H9 (cell line): ENCODE data around the gene TRIM44. TPM values are rescaled to one million over a fixed set of nuclear protein-coding genes. Genes with fewer than 3 reads are reported as not detected.

Experiments used
- DNase-seq: peaks from one replicate; pipeline ENCODE4 v3.0.0-alpha.2; 2017
- H2AFZ ChIP-seq: one replicate; pipeline ENCODE4 v1.6.1; 2013; ENCODE audit warnings: mild to moderate bottlenecking, low read length, control low read depth, moderate library complexity
- H2AK5ac ChIP-seq: 2 replicates; pipeline ENCODE4 v1.6.1; 2013; ENCODE audit warnings: low read length, control low read depth, mixed read lengths; ENCODE audit not compliant: insufficient read length
- H2BK120ac ChIP-seq: one replicate; pipeline ENCODE4 v1.6.1; 2013; ENCODE audit warnings: low read depth, mild to moderate bottlenecking, low read length, control low read depth, inconsistent platforms; ENCODE audit not compliant: poor library complexity, severe bottlenecking
- H2BK12ac ChIP-seq: 2 replicates; pipeline ENCODE4 v1.6.1; 2013; ENCODE audit warnings: low read length, control low read depth, mixed read lengths, low read depth; ENCODE audit not compliant: insufficient read length
- H2BK15ac ChIP-seq: 2 replicates; pipeline ENCODE4 v1.6.1; 2013; ENCODE audit warnings: low read depth, low read length, control low read depth
- H2BK20ac ChIP-seq: one replicate; pipeline ENCODE4 v1.6.1; 2013; ENCODE audit warnings: low read depth, mild to moderate bottlenecking, low read length, control low read depth, inconsistent platforms; ENCODE audit not compliant: poor library complexity, severe bottlenecking
- H2BK5ac ChIP-seq: 2 replicates; pipeline ENCODE4 v1.6.1; 2013; ENCODE audit warnings: low read length, control low read depth, mixed read lengths; ENCODE audit not compliant: insufficient read length
- H3K14ac ChIP-seq: 2 replicates; pipeline ENCODE4 v1.6.1; 2013; ENCODE audit warnings: low read length, control low read depth; ENCODE audit not compliant: insufficient read depth
- H3K18ac ChIP-seq: 2 replicates; pipeline ENCODE4 v1.6.1; 2013; ENCODE audit warnings: low read depth, mild to moderate bottlenecking, mixed read lengths, low read length, control low read depth; ENCODE audit not compliant: insufficient read length
- H3K23ac ChIP-seq: 2 replicates; pipeline ENCODE4 v1.6.1; 2013; ENCODE audit warnings: low read length, control low read depth, mixed read lengths, low read depth; ENCODE audit not compliant: insufficient read length
- H3K23me2 ChIP-seq: 2 replicates; pipeline ENCODE4 v1.6.1; 2013; ENCODE audit warnings: low read depth, mild to moderate bottlenecking, mixed read lengths, low read length, control low read depth; ENCODE audit not compliant: insufficient read length, poor library complexity, severe bottlenecking
- H3K27ac ChIP-seq: 2 replicates; pipeline ENCODE4 v1.5.1; 2013; ENCODE audit warnings: low read length, control low read depth, mixed read lengths, low read depth; ENCODE audit not compliant: insufficient read length
- H3K27me3 ChIP-seq: 2 replicates; pipeline ENCODE4 v1.6.1; 2013; ENCODE audit warnings: low read length, control low read depth, inconsistent platforms; ENCODE audit not compliant: insufficient read depth
- H3K4ac ChIP-seq: 2 replicates; pipeline ENCODE4 v1.6.1; 2013; ENCODE audit warnings: low read depth, mild to moderate bottlenecking, control low read depth, inconsistent platforms, low read length, moderate library complexity
- H3K4me1 ChIP-seq: 2 replicates; pipeline ENCODE4 v1.6.1; 2013; ENCODE audit warnings: low read length, control low read depth, inconsistent platforms; ENCODE audit not compliant: insufficient read depth
- H3K4me2 ChIP-seq: 2 replicates; pipeline ENCODE4 v1.6.1; 2013; ENCODE audit warnings: low read length, control low read depth, mixed read lengths; ENCODE audit not compliant: insufficient read length, insufficient read depth
- H3K56ac ChIP-seq: 2 replicates; pipeline ENCODE4 v1.6.1; 2013; ENCODE audit warnings: low read depth, mild to moderate bottlenecking, mixed read lengths, low read length, control low read depth; ENCODE audit not compliant: insufficient read length
- H3K79me1 ChIP-seq: 2 replicates; pipeline ENCODE4 v1.6.1; 2013; ENCODE audit warnings: low read depth, mild to moderate bottlenecking, moderate library complexity, low read length, control low read depth, inconsistent platforms; ENCODE audit not compliant: insufficient read depth, poor library complexity, severe bottlenecking
- H3K79me2 ChIP-seq: 2 replicates; pipeline ENCODE4 v1.6.1; 2013; ENCODE audit warnings: low read length, control low read depth, inconsistent platforms; ENCODE audit not compliant: insufficient read depth
- H3K9ac ChIP-seq: 2 replicates; pipeline ENCODE4 v1.6.1; 2013; ENCODE audit warnings: low read length, control low read depth, mixed read lengths; ENCODE audit not compliant: insufficient read length; ENCODE audit errors: extremely low read depth
- H3K9me3 ChIP-seq: one replicate; pipeline ENCODE4 v1.6.1; 2013; ENCODE audit warnings: low read depth, low read length, inconsistent platforms; ENCODE audit not compliant: control insufficient read depth
- H3T11ph ChIP-seq: one replicate; pipeline ENCODE4 v1.6.1; 2013; ENCODE audit warnings: mild to moderate bottlenecking, low read length, control low read depth, inconsistent platforms
- H4K20me1 ChIP-seq: one replicate; pipeline ENCODE4 v1.6.1; 2013; ENCODE audit not compliant: control insufficient read depth, insufficient read length, insufficient read depth
- H4K5ac ChIP-seq: 2 replicates; pipeline ENCODE4 v1.6.1; 2013; ENCODE audit warnings: low read depth, mild to moderate bottlenecking, mixed read lengths, low read length, control low read depth; ENCODE audit not compliant: insufficient read length
- H4K8ac ChIP-seq: replicated peaks from 2 replicates; pipeline ENCODE4 v1.6.1; 2013; ENCODE audit warnings: low read length, control low read depth, mixed read lengths, low read depth; ENCODE audit not compliant: insufficient read length
- H4K91ac ChIP-seq: 2 replicates; pipeline ENCODE4 v1.6.1; 2013; ENCODE audit warnings: low read depth, mild to moderate bottlenecking, moderate library complexity, mixed read lengths, low read length, control low read depth; ENCODE audit not compliant: insufficient read length
- H3K27ac Mint-ChIP-seq, 3 experiments: 2 replicates in 2 of 3; 3 replicates in 1 of 3; pipeline ENCODE4 v1.8.0; 2020 to 2021; ENCODE audit warnings: mixed read lengths in 3 of 3, mild to moderate bottlenecking in 1 of 3, moderate library complexity in 1 of 3
- H3K27me3 Mint-ChIP-seq: 2 replicates; pipeline ENCODE4 v1.8.0; 2021; ENCODE audit warnings: low read depth, mild to moderate bottlenecking, moderate library complexity, mixed read lengths
- H3K36me3 Mint-ChIP-seq, 3 experiments: 2 replicates in 2 of 3; 3 replicates in 1 of 3; pipeline ENCODE4 v1.8.0; 2020 to 2021; ENCODE audit warnings: low read depth in 3 of 3, mixed read lengths in 3 of 3; ENCODE audit not compliant: insufficient read depth in 1 of 3
- H3K4me1 Mint-ChIP-seq, 2 experiments: 2 replicates each; pipeline ENCODE4 v1.8.0; 2020; ENCODE audit warnings: mixed read lengths in 2 of 2
- H3K4me3 Mint-ChIP-seq, 2 experiments: 2 replicates in 1 of 2; 3 replicates in 1 of 2; pipeline ENCODE4 v1.8.0; 2020 to 2021; ENCODE audit warnings: mild to moderate bottlenecking in 2 of 2, mixed read lengths in 2 of 2, moderate library complexity in 1 of 2
- H3K9me3 Mint-ChIP-seq, 2 experiments: 2 replicates in 1 of 2; 3 replicates in 1 of 2; pipeline ENCODE4 v1.8.0; 2020; ENCODE audit warnings: mild to moderate bottlenecking in 2 of 2, mixed read lengths in 2 of 2, moderate library complexity in 1 of 2
- CTCF ChIP-seq: fragments of 200-600 bp; sonication (generic); conservative IDR thresholded peaks from 3 replicates; pipeline ENCODE4 v1.8.0; 2021; ENCODE audit warnings: antibody characterized with exemption, mild to moderate bottlenecking
- WGBS: extraction: QIAGEN DNeasy Blood & Tissue Kit; methylation state at CpG from one replicate; pipeline ENCODE4 v1.1.7; 2013; ENCODE audit warnings: missing lambda C conversion rate, low lambda C conversion rate, mixed read lengths; ENCODE audit not compliant: insufficient read length; ENCODE audit errors: extremely low coverage; 5-methylcytosine and 5-hydroxymethylcytosine counted together
- total RNA-seq: library from RNA; stranded (reverse); gene quantifications from 2 replicates; pipeline ENCODE4 v1.2.1, GENCODE V29; 2021

The TRIM44 gene
- total RNA-seq, 1 experiment from 2014 or later = 37.7 TPM

- H2AFZ ChIP-seq = no peak overlapping the region
- no peak overlapping the region for H3T11ph ChIP-seq
- H3K27me3 ChIP-seq = no peaks in the 10 kb centered on the region
- H3K4me3 Mint-ChIP-seq = no peak overlapping the region
- H4K8ac ChIP-seq = no peak overlapping the region
- H4K5ac ChIP-seq = no peak overlapping the region
- WGBS = no CpG with 5 or more reads among the region's 7 CpGs
- no peak for DNase-seq
- no peak overlapping the region for H2BK120ac ChIP-seq
- H2BK20ac ChIP-seq = no peak overlapping the region
- peaks cover 13 to 16% of the 10 kb centered on the region in 2 experiments for H3K4me1 Mint-ChIP-seq
- H3K4me1 ChIP-seq = no peaks in the 10 kb centered on the region
- H3K27ac ChIP-seq = no peak overlapping the region
- H3K4me2 ChIP-seq = no peak overlapping the region
- no peaks in the 10 kb centered on the region for H3K79me1 ChIP-seq
- no peaks in the 10 kb centered on the region for H3K79me2 ChIP-seq
- no peak overlapping the region for H3K9ac ChIP-seq
- no peak overlapping the region for H3K4ac ChIP-seq
- H3K9me3 ChIP-seq = no peaks in the 10 kb centered on the region
- peaks cover 3 to 8% (median 7%) of the 10 kb centered on the region in 3 experiments; a peak in 6 of 7 replicates for H3K36me3 Mint-ChIP-seq
- no peak overlapping the region for H3K14ac ChIP-seq
- H2AK5ac ChIP-seq = no peak overlapping the region
- no peak overlapping the region for H3K23ac ChIP-seq
- TF ChIP-seq CTCF = no peak
- H3K27ac Mint-ChIP-seq = no peak overlapping the region
- no peak overlapping the region for H3K56ac ChIP-seq
- no peak overlapping the region for H2BK5ac ChIP-seq
- no peak overlapping the region for H4K91ac ChIP-seq
- no peak overlapping the region for H3K18ac ChIP-seq
- H2BK15ac ChIP-seq = no peak overlapping the region
- H4K20me1 ChIP-seq = no peaks in the 10 kb centered on the region
- H3K9me3 Mint-ChIP-seq = peaks cover 8 to 12% of the 10 kb centered on the region in 2 experiments; a peak in 4 of 5 replicates
- no peak overlapping the region for H2BK12ac ChIP-seq
- no peaks in the 10 kb centered on the region for H3K23me2 ChIP-seq
- H3K27me3 Mint-ChIP-seq = no peaks in the 10 kb centered on the region
These were observed 118.6 kb downstream of the TRIM44 start for GRCh38 chr11:35780951-35781860.
